PC-3 (cell line): ENCODE results near the gene GATA2.

Experiments
- EZH2 ChIP-seq: fragments of 300-600 bp; sonication (generic); IDR thresholded peaks from one replicate; pipeline ENCODE4 v1.6.1; 2017; ENCODE audit warnings: antibody characterized with exemption, mild to moderate bottlenecking, low read length; ENCODE audit not compliant: unreplicated experiment
- EZH2phosphoT487 ChIP-seq: fragments of 300-600 bp; sonication (generic); IDR thresholded peaks from 2 replicates; pipeline ENCODE4 v1.6.1; 2018; ENCODE audit warnings: mild to moderate bottlenecking, antibody characterized with exemption, low read length, borderline replicate concordance
- TF ChIP-seq, protein P1 (sequence below): fragments of 300-600 bp; sonication (generic); conservative IDR thresholded peaks from 2 replicates; pipeline ENCODE4 v1.5.1; 2017; ENCODE audit warnings: antibody characterized with exemption, low read depth, mild to moderate bottlenecking, low read length

DNA sequence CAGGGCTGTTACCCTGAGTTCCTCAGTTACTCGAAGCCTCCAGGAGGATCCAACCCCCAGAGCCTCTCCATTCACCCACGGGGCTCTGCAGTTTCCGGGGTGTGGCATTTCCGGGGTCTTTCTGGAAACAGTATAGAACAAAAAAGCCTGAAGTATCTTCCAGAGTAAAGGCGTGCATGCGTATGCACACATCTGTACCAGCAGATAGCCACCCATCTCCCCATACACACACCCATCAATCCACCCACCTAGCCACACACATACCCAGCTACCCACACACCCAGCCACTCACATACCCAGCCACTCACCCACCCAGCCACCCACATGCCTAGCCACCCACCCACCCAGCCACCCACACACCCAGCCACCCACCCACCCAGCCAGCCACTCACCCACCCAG, 23.4 kb downstream of the GATA2 start:
- TF ChIP-seq, protein P1, sequence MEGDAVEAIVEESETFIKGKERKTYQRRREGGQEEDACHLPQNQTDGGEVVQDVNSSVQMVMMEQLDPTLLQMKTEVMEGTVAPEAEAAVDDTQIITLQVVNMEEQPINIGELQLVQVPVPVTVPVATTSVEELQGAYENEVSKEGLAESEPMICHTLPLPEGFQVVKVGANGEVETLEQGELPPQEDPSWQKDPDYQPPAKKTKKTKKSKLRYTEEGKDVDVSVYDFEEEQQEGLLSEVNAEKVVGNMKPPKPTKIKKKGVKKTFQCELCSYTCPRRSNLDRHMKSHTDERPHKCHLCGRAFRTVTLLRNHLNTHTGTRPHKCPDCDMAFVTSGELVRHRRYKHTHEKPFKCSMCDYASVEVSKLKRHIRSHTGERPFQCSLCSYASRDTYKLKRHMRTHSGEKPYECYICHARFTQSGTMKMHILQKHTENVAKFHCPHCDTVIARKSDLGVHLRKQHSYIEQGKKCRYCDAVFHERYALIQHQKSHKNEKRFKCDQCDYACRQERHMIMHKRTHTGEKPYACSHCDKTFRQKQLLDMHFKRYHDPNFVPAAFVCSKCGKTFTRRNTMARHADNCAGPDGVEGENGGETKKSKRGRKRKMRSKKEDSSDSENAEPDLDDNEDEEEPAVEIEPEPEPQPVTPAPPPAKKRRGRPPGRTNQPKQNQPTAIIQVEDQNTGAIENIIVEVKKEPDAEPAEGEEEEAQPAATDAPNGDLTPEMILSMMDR: no peak
- TF ChIP-seq EZH2: no peak
- TF ChIP-seq EZH2phosphoT487: no peak
